Measurements from ENCODE around the gene TTLL5.
"Not testable (repeated sequence)": the region's sequence is repeated elsewhere in the genome, so short reads cannot be mapped to it uniquely, and the experiment has no call there.

Gene TTLL5

DNA sequence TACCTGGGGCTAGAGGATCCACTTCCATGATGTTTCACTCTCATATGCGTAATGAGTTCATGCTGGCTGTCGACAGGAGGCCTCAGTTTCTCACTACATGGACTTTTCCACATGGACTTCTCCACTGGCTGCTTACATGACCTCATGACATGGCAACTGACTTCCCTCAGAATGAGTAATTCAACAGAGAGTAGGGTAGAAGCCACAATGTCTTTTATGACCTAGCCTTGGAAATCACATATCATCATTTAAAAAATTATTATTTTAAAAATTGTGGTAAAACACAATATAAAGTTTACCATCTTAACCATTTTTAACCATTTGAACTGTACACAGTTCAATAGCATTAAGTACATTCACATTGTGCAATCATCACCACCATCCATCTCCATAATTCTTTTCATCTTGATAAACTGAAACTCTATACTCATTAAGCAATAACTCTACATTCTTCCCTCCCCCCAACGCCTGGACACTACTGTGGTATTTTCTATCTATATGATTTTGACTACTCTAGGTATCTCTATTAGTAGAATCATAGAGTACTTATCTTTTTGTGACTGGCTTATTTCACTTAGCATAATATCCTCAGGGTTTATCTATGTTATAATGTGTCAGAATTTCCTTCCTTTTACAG is 176.2 kb downstream of the TTLL5 start:
- no peak for DNase-seq

DNA sequence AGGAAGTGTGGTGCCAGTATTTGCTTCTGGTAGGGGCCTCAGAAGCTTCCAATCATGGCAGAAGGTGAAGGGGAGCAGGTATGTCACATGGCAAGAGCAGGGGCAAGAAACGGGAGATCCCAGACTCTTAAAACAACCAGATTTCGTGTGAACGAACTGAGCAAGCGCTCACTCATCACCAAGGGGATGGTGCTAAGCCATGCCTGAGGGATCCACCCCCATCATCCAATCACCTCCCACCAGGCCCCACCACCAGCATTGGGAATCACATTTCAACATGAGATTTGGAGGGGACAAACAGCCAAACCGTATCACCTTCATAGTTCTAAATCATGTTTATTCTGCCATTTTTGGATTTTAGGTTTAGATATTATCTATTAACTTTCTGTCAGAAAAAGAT is 179.9 kb downstream of the TTLL5 start:
- no peak for DNase-seq

DNA sequence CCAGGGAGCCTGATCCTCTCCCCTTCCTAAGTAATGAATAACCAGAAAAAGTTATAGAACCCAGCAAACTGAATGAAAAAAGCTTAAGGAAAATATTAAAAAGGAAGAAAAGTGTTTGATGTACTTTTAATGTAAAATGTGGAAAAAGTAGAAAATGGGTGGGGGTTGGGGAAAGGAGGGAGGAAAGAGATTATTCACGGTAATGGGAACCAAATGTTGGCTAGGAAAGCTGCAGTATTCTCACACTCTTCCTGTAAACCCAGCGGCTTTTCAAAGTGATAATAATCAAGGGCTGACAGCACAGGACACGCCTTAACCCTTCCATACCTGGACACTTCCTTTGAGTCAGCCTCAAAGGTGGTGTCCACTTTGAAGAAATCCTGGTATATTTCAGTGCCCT is 181.5 kb downstream of the TTLL5 start:
- no peak for DNase-seq

DNA sequence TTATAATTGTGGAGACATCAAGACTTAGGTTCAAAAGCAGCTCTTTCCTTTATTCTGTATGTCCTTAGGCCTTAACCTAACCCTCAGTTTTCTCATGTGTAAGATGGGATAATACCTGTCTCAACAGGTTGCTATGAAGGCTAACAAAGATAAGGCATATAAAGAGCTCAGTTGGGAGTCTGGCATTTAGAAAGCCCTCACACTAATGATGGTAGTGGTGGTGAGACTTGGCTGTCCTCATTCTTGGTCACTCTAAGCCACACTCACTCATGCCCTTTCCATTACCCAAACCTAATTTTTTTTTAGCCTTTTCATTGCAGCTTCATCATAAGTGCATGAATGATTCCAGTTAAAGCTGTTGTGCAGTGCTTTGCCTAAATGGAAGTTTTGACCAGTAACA is 183.4 kb downstream of the TTLL5 start:
- DNase-seq: no peak

DNA sequence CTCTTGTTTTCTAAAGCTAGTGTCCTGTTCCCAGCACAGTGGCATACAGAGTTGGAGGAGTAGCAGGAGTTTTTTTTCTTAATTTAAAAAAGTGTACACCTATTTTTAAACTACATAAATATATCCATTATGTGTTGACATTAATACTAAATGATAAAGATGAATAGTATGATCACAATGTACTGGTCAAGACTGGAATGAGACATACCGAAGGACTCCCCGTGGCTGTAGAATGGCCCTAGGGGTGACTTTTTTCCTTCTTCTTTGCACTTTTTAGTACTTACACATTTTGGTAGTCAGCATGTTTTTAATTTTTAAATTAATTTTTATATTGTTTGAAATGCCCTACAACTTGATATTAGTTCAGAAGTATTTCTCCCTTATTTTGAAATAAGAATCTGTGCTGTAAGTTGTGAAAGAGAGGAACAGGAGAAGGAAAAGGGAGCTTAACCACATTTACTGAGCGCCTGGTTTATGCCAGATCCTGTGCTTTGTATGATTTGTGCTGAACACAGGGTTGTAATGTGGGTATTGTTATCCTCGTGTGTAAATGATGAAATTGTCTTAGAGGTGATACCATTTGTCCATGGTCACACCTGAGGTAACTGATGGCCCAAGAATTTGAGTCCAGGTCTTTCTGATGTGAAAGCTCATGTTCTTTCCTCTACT is 184.2 kb downstream of the TTLL5 start:
- DNase-seq: no peak

DNA sequence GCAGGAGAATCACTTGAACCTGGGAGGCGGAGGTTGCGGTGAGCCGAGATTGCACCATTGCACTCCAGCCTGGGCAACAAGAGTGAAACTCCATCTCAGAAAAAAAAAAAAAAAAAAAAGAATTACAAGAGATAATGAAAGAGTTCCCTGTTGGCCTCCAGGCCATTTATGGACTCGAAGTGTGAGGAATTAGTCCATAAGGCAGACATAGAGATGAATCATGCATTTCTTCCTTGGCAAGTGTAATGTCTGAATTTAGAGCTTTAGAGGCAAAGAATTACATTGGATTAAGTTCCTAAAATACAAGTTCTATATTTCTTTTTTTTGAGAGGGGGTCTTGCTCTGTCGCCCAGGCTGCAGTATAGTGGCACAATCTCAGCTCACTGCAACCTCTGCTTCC is 185.6 kb downstream of the TTLL5 start:
- not testable (repeated sequence) for DNase-seq

DNA sequence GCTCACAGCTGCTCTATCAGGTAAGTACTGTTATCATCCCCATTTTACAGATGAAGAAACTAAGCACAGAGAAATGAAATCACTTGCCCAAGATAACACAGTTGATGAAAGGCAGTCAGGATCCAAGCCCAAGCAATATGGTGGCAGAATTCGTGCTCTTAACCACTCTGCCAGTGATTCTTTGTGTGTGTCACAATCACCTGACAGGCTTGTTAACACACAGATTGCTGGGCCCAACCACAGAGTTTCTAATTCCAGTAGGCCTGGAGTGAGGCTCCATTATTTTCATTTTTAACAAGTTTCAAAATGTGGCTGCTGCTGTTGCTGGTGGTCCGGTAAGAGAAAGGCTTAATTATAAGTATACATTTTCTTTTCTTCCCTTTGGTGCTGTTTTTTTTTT is 186.5 kb downstream of the TTLL5 start:
- DNase-seq: no peak

DNA sequence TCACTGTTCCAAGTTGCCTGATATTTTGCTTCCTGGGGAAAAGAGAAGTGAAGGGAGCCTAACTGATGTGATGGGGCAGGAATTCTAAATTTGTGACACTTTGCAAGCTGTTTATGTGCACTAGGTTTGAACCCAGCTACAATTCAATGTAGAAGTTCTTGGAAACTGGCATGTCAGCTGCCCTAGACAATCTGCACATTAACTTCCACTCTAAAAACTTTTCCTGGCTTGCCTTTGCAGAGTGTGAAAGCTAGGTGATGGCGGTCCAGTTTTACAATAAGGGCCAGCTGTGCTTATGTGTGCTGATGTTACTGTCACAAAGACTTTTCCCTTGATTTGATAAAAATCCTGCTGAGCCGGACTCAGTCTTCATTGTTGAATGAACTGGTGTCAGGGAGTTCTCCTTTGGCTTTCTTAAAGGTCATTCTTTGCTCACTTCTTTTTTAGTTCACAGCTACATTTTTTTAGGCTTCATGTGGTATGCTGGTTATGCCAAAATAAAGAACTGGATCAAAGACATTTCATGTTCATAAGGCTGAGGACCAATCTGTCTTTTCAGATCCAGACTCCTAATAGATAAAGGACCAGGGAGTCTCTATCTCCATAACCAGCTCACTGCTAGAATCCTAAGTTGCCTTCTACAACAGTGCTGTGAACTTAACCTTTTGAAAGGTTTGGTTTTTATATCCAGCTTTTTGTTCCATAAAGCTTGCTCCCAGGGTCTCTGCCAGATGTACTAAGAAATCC is 187.3 kb downstream of the TTLL5 start:
- DNase-seq: no peak

DNA sequence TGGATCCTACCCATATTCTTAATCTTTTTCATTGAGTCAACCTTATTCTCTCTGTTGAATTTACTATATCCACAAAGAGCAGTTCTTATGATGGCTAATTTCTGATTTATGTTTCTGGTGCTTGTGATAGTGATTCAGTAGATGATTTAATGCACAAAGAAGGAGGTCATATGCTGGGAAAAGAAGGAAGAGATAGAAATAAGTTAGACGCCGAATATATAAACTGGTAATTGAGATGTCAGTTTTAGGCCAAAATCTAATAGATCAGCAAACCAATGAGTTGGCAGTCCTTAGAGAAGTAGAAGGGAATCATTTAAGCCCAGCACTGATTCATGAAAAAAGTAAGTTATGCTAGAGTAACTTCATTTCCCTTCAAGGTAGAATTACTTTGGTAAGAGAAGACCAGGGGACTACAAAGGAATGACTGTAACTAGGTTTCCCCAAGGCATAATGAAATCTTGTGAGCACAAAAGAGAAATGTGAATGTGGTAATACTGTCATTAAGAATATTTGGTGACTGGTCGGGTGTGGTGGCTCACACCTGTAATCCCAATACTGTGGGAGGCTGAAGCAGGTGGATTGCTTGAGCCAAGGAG is 188.4 kb downstream of the TTLL5 start:
- DNase-seq: no peak

DNA sequence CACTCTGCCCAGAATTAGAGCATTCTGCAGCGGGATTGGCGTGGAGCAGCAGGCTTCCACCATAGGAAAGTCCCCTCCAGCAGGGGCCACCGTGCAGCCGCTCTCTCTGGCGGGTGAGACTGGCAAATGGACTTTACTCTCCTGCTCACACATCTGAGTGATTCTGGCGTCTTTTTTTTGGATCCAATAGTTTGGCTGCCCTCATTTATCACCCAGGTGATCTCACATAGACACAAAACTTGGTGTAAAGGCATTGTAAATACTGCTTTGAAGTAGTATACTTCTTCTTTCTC is 190.5 kb downstream of the TTLL5 start:
- no peak for DNase-seq

DNA sequence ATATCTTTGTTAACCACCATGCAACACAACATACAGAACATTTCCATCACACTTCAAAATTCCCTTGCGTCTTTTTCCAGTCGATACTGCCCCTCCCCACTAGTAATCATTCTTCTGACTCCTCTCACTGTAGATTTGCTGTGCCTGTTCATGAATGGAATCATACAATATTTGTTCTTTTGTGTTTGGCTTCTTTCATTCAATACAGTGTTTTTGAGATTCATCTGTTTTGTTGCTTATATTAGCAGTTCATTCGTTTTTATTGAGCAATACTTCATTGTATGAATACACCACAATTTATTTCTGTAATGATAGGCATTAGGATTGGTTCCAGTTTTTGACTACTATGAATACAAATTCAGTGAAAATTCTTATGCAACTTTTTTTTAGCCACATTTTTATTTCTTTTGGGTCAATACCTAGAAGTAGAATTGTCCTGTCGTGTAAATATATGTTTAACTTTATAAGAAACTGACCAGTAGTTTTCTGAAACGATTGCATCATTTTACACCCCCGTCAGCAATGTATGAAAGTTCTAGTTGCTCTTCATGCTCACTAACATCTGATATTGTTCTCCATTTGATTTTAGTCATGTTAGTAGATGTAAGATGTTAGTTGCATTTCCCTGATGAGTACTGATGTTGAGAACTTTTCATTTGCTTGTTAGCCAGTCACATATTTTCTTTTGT is 193.2 kb downstream of the TTLL5 start:
- DNase-seq: no peak

DNA sequence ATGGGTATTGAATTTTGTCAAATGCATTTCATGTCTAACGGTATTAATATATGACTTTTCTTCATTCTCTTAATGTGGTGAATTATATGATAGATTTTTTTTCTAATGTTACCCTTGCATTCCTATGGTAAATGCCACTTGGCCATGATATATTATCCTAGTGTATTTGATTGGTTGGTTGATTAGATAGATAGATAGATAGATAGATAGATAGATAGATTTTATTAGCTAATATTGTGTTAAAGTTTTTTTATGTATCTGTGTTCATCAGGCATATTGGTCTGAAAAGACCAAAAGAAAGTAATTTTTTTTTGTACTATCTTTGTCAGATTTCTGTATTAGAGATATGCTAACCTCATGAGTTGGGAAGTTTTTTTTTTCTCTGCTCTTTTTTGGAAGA is 196.2 kb downstream of the TTLL5 start:
- DNase-seq: no peak

DNA sequence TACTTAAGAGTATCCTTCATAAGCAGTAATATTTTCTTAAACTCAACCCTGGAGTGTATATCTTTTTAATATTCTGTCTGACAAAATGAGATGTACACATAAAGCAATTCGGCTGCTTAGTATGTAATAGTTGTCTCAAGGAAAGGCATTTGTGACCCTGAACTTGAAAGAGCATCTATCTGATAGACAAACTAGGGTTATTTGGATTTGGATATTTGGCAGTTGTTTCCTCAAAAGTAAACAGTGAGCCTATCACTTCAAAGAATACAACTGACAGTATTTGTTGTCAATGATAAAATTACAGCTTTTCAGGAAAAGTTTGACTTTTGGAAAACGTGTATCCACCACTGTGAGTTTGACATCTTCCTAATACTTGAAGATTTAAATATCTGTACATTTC is 197.3 kb downstream of the TTLL5 start:
- DNase-seq: no peak

DNA sequence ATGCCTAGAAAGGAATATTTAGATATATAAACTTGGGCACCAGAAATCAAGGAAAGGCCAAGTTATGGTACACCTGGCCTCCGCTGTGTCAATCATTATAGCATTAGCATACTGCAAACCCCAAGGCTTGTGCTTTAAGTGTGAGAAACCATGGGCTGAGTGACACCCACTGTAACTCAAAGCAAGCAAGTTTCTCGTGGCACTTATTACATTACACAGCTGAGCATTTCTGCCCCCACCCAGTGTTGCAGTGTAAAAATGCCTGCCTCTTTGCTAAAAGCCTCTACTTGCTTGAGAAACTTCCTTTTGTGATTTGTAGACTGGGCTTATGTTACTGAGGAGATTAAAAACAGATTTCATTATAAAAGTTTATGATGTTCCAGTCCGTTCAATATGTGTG is 198.7 kb downstream of the TTLL5 start:
- DNase-seq: no peak

DNA sequence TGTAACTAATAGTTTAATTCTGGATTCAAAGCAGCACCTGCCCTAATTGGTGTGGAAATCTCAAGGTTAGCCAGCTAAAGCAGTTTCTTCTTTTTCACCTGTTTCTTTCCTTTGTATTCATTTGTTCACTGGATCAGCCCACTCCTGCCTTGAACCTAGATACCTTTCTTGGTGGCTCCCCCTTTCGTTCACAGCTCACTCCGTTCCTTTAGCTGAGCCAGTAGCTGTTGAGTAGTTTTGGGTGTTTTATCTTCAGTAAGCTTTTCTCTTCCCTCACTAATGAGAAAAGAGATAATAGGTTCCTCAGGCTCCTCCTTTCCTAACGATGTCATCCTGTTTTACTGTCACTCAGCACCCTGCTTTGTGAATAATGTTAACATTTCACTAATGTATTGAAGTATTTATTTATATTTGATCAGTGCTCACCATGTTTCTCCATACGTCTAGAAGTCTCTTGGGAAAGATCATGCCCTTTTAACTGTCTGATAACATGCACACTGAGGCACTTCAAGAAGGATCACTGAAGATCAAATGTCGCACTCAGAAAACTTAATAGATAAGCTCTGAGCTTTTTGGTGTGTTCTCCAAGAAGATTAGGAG is 199.6 kb downstream of the TTLL5 start:
- DNase-seq: no peak

DNA sequence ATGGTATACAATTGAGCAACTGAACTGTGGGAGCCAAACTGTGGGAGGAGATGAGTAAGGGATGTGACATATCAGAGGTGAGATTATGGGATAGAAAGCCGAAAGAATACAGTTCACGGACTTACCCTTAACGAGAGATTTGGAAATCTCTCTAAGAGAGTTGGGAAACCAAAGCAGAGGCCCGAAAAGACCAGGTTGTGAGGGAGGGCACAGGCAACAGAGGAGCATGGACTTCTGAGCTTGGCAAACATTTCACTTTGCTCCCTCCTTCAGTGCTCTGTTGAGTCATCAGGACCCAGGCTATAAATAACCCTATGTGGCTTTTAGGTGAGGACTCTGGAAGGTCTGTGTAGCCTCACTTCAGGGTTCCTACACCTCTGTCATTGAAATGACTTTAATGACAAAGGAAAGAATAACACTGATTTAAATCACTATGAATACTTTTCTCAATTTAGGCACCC is 200.1 kb downstream of the TTLL5 start:
- DNase-seq: no peak

DNA sequence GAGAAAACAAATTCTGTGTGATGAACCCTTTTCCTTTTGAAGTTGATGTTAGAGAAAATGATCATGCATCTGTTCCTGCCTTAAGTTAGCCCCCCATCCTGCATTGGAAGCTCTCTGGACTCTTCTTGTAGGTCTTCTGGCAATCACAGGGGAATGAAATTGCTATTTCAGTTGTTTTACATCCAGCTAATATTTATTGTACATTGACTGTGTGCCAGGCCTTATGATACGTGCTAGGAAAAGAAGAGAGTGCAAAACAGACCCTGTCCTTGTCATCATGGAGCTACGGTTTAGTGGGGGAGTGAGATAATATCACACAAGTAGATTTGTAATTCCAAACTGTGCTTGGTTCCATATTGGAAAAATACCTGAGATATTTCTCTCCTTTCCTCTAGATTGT is 202.2 kb downstream of the TTLL5 start:
- no peak for DNase-seq

DNA sequence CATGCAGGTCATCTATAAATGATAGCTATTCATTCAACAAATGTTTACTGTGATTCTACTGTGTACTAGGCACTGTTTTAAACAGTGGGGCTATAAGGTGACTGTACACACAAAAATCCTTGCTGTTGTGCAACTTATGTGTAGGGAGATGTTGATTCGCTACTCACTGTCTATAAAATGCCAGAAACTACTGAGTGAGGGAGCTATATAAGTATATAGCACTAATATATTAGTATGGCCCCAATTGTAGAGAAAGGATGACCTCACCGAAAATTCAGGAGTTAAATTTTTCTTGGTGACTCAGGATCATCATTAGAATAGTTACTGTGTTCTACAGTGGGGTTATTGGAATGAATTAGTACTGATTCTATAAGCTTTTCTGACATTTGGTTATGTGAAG is 203.3 kb downstream of the TTLL5 start:
- no peak for DNase-seq

DNA sequence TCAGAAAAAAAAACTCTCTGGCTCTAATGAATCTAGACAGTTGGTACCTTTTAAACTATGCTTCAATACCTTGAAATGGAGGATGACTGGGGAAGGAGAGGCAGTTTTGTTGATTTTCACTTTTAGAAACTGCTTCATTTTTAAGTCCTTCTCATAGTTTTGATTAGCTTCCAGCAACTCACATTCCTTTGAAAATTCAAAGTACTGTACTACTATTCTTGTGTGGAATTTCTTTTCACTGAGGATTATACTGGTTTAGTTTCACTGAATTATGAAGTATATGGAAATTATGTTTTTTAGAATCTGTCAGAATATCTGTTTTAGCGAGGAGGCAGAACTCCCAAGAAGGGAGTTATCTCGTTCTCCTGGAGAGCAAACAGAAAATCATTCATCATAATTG is 204.5 kb downstream of the TTLL5 start:
- DNase-seq: no peak

DNA sequence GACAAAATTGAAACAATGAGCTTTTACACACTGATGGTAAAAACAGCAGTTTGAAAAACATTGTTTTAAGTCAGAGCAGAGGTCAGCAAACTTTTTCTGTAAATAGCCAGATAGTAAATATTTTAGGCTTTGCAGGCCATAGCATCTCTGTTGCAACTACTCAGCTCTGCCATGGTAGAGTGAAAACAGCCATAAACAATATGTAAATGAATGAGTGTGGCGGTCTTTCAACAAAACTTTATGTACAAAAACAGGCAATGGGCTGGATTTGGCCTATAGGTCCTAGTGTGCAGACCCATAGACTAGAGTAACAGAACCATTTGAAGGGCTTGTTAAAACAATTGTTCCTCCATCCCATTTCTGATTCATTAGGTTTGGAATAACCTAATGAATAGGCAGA is 205.9 kb downstream of the TTLL5 start:
- DNase-seq: no peak

DNA sequence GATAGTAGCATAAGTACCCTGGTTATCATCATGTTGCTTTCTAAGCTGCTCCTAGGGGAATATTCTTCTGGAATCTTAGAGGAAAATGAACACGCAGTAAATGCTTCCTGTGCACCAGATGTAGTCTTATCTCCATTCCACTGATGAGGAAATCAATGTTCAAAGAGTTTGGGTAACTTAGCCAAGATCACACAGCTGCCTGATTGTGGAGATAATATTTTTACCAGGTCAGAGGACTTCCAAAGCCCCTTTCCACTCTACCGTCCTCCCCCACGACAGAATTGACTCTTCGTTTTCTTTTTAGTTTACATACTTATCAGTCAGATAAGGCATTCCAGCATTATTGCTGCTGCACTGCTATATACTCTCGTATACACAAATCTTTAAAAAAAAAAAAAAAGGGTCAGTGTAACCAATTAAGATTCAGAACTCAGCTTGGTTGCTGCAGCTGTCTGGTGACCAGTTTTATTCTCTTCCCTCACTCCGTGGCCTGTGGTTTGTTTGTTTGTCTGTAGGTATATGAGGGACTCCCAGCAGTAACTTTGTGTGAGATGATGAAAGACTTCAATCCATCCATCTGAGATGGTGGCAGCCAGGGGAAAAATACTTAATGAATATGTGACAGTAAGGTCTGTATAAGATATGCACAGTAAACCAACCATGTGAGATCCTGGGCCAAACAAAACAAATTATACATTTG is 210.3 kb downstream of the TTLL5 start:
- no peak for DNase-seq

DNA sequence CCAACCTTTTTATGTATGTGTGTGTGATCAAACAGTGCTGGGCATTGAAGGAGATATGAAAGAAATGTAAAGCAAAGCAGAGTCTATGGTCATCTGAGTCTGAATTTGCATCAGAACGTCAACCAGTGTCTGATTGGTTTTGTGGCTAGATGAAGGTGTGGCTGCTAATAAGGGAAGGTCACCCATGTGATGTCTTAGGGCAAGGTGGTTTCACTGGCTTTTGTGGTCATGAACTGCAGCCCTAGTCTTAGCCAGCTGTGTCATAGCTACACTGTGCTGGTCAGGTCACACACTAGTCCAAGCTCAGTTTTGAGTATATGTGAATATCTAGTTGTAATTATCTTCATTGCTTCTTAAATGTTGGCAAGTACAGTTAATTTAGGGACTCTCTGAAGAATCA is 214.9 kb downstream of the TTLL5 start:
- DNase-seq: no peak
